ENCODE data around the gene SBK1. TPM values are rescaled to one million over a fixed set of nuclear protein-coding genes. Genes with fewer than 3 reads are reported as not detected.

Gene SBK1
- total RNA-seq, 1 donor from 2014 or later: not detected

DNA sequence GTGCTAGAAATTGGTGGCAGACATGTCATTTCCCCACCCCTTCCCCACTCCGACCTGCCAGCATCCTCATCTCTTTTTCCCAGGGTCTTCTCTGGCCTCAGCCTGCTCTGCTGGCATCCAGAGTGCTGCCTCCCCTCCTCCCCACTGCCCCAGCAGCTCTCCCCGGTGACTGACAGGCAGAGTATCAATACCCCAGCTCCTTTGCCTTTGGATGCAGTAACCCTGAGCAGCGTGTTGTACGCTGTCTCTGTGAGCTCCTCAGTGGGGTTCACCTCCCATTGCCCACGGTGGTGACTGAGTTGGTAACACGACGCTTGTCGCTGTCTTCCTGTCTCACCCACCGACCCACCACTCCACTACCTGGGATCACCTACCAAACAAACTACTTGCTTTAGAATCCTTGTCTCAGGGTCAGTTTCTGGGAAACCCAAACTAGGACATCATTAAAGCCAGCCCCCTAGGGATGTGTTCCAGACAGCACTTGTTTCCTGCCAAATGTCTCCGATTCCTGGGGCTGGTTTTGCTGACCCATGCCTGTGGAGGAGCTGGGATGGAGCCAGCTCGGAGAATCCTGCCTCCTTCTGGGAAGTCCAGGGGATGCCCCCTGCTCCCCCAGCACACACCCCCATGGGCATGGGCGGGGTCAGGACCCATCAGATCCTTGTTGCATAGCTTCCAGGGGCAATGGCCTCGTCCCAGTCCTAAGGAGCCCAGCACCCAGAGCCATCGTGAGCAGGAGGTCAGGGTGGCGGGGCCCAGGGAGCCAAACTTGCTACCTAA lies 8.3 kb upstream of the SBK1 start:
- H3K27ac ChIP-seq: no peak overlapping the region
- no peak for DNase-seq (ENCODE audit: low spot score in 2 of 2)
- TF ChIP-seq, protein P1, sequence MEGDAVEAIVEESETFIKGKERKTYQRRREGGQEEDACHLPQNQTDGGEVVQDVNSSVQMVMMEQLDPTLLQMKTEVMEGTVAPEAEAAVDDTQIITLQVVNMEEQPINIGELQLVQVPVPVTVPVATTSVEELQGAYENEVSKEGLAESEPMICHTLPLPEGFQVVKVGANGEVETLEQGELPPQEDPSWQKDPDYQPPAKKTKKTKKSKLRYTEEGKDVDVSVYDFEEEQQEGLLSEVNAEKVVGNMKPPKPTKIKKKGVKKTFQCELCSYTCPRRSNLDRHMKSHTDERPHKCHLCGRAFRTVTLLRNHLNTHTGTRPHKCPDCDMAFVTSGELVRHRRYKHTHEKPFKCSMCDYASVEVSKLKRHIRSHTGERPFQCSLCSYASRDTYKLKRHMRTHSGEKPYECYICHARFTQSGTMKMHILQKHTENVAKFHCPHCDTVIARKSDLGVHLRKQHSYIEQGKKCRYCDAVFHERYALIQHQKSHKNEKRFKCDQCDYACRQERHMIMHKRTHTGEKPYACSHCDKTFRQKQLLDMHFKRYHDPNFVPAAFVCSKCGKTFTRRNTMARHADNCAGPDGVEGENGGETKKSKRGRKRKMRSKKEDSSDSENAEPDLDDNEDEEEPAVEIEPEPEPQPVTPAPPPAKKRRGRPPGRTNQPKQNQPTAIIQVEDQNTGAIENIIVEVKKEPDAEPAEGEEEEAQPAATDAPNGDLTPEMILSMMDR (IDR thresholded peaks at IDR 0.05): no peak
- no peaks in the 10 kb centered on the region for H3K27me3 ChIP-seq
- intact Hi-C loops (cut with DNase I): no loop called here
- no peaks in the 10 kb centered on the region for H3K36me3 ChIP-seq
- H3K4me1 ChIP-seq: no peaks in the 10 kb centered on the region
- H3K9me3 ChIP-seq: no peaks in the 10 kb centered on the region
- no peak overlapping the region for H3K4me3 ChIP-seq

DNA sequence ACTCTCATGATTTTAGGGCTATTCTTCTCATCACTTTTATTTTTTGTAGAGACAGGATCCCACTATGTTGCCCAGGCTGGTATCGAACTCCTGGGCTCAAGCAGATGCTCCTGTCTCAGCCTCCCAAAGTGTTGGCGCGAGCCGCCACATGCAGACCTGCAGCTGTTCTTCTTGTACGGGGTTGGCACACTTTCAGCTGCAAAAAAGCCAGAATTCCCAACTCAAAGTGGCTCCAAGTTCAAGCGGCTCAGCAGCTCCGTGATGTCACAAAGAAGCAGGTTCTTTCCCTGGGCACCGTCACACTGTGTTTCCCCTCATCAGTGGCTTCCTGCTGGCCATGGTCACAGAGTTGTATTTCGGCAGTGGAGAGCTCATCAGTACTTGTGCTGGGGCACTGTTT lies 6.7 kb upstream of the SBK1 start:
- Histone ChIP-seq H3K4me3 (no peak overlapping the region), H3K4me1 (no peaks in the 10 kb centered on the region), H3K36me3 (no peaks in the 10 kb centered on the region), H3K27ac (no peak overlapping the region), H3K9me3 (no peaks in the 10 kb centered on the region), H3K27me3 (no peaks in the 10 kb centered on the region)
- TF ChIP-seq, protein P1 (IDR thresholded peaks at IDR 0.05): no peak
- intact Hi-C loops (cut with DNase I): no loop called here
- DNase-seq (ENCODE audit: low spot score in 2 of 2): no peak

DNA sequence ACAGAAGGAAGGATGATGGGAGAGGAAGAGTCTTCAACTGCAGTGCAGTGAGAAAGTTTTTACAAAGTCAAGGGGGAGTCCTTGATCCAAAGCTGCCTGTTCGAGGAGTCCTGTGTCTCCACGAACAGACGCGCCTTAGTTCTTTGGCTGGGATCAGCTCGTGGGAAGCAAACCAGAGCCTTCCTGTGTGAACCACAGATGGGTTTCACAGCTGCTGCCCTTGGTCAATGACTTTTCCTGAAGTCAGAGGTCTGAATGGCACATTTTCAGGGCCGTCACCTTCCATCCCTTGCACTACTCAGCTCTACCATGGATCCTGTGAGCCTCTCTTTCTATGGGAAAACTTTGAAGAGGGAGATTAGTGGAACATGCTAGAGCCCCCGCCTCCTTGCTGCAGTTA lies 4.2 kb upstream of the SBK1 start:
- Histone ChIP-seq H3K9me3 (no peaks in the 10 kb centered on the region), H3K36me3 (no peaks in the 10 kb centered on the region), H3K27me3 (no peaks in the 10 kb centered on the region), H3K4me3 (no peak overlapping the region), H3K27ac (no peak overlapping the region), H3K4me1 (peaks cover 6% of the 10 kb centered on the region in 2 donors)
- TF ChIP-seq, protein P1 (IDR thresholded peaks at IDR 0.05): no peak
- no peak for DNase-seq (ENCODE audit: low spot score in 2 of 2)
- intact Hi-C loops (cut with DNase I): no loop called here

DNA sequence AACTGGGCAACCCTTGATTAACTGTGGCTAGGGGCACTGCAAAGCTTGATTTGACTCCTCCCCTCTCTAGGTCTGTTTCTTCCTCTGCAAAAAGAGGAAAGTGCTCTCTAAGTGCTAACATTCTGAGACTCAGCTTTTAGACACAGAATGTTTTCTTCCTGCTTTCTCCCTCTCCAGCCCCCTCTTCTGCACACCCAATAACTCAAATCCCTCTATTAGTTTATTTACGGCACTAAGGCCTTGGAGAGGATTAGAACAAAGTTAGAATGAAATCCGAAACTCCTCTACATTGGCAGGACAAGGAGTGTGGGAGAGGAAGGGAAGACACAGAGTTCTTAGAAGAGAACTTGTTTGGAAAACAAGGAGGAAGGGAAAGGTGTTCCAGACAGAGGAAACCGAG lies 3.3 kb upstream of the SBK1 start:
- TF ChIP-seq, protein P1 (IDR thresholded peaks at IDR 0.05): no peak
- H3K27ac ChIP-seq: no peak overlapping the region
- intact Hi-C loops (cut with DNase I): no loop called here
- no peak for DNase-seq (ENCODE audit: low spot score in 2 of 2)
- peaks cover 7 to 9% of the 10 kb centered on the region in 2 donors for H3K4me1 ChIP-seq
- H3K36me3 ChIP-seq: no peaks in the 10 kb centered on the region
- no peaks in the 10 kb centered on the region for H3K27me3 ChIP-seq
- no peaks in the 10 kb centered on the region for H3K9me3 ChIP-seq
- H3K4me3 ChIP-seq: no peak overlapping the region

GRCh38 chr16:28289939-28290858 lies 2.1 kb upstream of the SBK1 start:
- Histone ChIP-seq H3K27me3 (no peaks in the 10 kb centered on the region), H3K36me3 (no peaks in the 10 kb centered on the region), H3K4me3 (no peak overlapping the region), H3K27ac (no peak overlapping the region), H3K4me1 (peaks cover 7 to 9% of the 10 kb centered on the region in 2 donors), H3K9me3 (no peaks in the 10 kb centered on the region)
- intact Hi-C loops (cut with DNase I): no loop called here
- DNase-seq (ENCODE audit: low spot score in 2 of 2): no peak
- TF ChIP-seq, protein P1 (IDR thresholded peaks at IDR 0.05): no peak

Measured in ascending aorta (tissue), 2 donors.